Glutamatergic neuron (in vitro differentiated cells): ENCODE data around the gene SMPDL3A. TPM values are rescaled to one million over a fixed set of nuclear protein-coding genes. Genes with fewer than 3 reads are reported as not detected.

Experiments
- DNase-seq: peaks from one replicate; pipeline ENCODE4 v3.0.0; 2022
- H3K27ac Mint-ChIP-seq: one replicate; pipeline ENCODE4 v1.8.0; 2020; ENCODE audit warnings: mild to moderate bottlenecking, mixed read lengths, inconsistent platforms; ENCODE audit not compliant: unreplicated experiment
- H3K27me3 Mint-ChIP-seq: one replicate; pipeline ENCODE4 v1.8.0; 2020; ENCODE audit warnings: mild to moderate bottlenecking, moderate library complexity, mixed read lengths, inconsistent platforms; ENCODE audit not compliant: unreplicated experiment
- H3K36me3 Mint-ChIP-seq: one replicate; pipeline ENCODE4 v1.8.0; 2020; ENCODE audit warnings: mild to moderate bottlenecking, mixed read lengths, inconsistent platforms; ENCODE audit not compliant: unreplicated experiment
- H3K4me1 Mint-ChIP-seq: one replicate; pipeline ENCODE4 v1.8.0; 2020; ENCODE audit warnings: mild to moderate bottlenecking, low read depth, mixed read lengths, inconsistent platforms; ENCODE audit not compliant: unreplicated experiment
- H3K4me3 Mint-ChIP-seq: one replicate; pipeline ENCODE4 v1.8.0; 2020; ENCODE audit warnings: mild to moderate bottlenecking, mixed read lengths, inconsistent platforms; ENCODE audit not compliant: unreplicated experiment
- H3K9me3 Mint-ChIP-seq: one replicate; pipeline ENCODE4 v1.8.0; 2020; ENCODE audit warnings: mild to moderate bottlenecking, moderate library complexity, mixed read lengths, inconsistent platforms; ENCODE audit not compliant: unreplicated experiment
- total RNA-seq: library from RNA; stranded (reverse); fragmentation: NEBNext Ultra II Directional; extraction: Animal tissue kit (Norgen Biotek cat#: 25700); gene quantifications from one replicate; pipeline ENCODE4 v1.2.1, GENCODE V29; 2021; ENCODE audit not compliant: unreplicated experiment
- TF ChIP-seq, protein P1 (sequence below): fragments of 200-600 bp; sonication (generic); IDR thresholded peaks from one replicate; pipeline ENCODE4 v1.5.0; 2021; ENCODE audit not compliant: partially characterized antibody, unreplicated experiment

The SMPDL3A gene
- total RNA-seq, 1 donor from 2014 or later: 10.0 TPM

DNA sequence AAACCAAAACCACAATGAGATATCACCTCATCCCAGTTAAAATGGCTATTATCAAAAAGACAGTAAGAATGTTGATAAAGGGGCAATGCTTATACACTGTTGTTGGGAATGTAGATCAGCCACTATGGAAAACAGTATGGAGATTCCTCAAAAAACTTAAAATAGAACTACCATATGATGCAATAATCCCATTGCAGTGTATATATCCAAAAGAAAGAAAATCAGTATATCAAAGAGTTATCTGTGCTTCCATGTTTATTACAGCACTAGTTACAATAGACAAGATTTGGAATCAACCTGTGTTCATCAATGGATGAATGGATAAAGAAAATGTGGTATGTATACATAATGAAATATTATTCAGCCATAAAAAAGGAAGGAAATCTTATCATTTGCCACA, 13.1 kb upstream of the SMPDL3A start:
- Mint-ChIP-seq H3K4me1 (peaks cover 13% of the 10 kb centered on the region), H3K27ac (no peak overlapping the region), H3K27me3 (no peaks in the 10 kb centered on the region), H3K36me3 (no peaks in the 10 kb centered on the region), H3K4me3 (no peak overlapping the region), H3K9me3 (no peaks in the 10 kb centered on the region)
- no peak for DNase-seq
- TF ChIP-seq, protein P1, sequence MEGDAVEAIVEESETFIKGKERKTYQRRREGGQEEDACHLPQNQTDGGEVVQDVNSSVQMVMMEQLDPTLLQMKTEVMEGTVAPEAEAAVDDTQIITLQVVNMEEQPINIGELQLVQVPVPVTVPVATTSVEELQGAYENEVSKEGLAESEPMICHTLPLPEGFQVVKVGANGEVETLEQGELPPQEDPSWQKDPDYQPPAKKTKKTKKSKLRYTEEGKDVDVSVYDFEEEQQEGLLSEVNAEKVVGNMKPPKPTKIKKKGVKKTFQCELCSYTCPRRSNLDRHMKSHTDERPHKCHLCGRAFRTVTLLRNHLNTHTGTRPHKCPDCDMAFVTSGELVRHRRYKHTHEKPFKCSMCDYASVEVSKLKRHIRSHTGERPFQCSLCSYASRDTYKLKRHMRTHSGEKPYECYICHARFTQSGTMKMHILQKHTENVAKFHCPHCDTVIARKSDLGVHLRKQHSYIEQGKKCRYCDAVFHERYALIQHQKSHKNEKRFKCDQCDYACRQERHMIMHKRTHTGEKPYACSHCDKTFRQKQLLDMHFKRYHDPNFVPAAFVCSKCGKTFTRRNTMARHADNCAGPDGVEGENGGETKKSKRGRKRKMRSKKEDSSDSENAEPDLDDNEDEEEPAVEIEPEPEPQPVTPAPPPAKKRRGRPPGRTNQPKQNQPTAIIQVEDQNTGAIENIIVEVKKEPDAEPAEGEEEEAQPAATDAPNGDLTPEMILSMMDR: no peak

DNA sequence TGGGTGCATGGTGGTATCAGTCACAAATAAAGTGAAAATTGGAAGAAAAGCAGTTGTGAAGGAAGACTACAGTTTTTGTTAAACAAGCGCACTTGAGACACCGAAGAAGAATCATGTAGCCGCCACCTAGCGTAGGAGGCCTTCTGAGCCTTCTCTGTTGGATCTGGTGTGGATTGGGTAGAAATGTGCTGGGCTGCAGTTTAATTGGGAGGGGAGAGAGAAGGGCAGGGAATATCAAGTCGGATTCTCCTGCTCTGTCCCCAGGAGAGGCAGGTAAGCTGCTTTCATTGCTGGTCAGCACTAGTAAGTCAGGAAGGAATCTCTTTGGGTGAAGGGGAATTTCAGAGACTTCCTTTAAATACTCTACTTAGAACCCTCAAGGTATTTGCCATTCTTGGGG, 10.8 kb upstream of the SMPDL3A start:
- no peak for DNase-seq
- H3K4me1 Mint-ChIP-seq: peaks cover 13% of the 10 kb centered on the region
- TF ChIP-seq, protein P1: no peak
- H3K4me3 Mint-ChIP-seq: no peak overlapping the region
- no peak overlapping the region for H3K27ac Mint-ChIP-seq
- no peaks in the 10 kb centered on the region for H3K27me3 Mint-ChIP-seq
- no peaks in the 10 kb centered on the region for H3K36me3 Mint-ChIP-seq
- no peaks in the 10 kb centered on the region for H3K9me3 Mint-ChIP-seq

GRCh38 chr6:122778985-122779661, 9.9 kb upstream of the SMPDL3A start:
- peaks cover 13% of the 10 kb centered on the region for H3K4me1 Mint-ChIP-seq
- peak overlapping the region; percentile 76 for H3K27ac Mint-ChIP-seq
- peak overlapping the region; percentile 80 for H3K4me3 Mint-ChIP-seq
- DNase-seq: peak; percentile 33
- no peaks in the 10 kb centered on the region for H3K9me3 Mint-ChIP-seq
- TF ChIP-seq, protein P1: no peak
- no peaks in the 10 kb centered on the region for H3K27me3 Mint-ChIP-seq
- H3K36me3 Mint-ChIP-seq: no peaks in the 10 kb centered on the region

- no peak for DNase-seq
Observed at GRCh38 chr6:122779667-122780066, 9.4 kb upstream of the SMPDL3A start, which contains the start of gene FABP7. Gene FABP7 (plus strand): TSS chr6:122779716. CDS start chr6:122779795, 79 bp downstream.

GRCh38 chr6:122780114-122780513, 8.9 kb upstream of the SMPDL3A start:
- no peak for DNase-seq
- TF ChIP-seq, protein P1: no peak
- Mint-ChIP-seq H3K27ac (no peak overlapping the region), H3K4me1 (peaks cover 13% of the 10 kb centered on the region), H3K27me3 (no peaks in the 10 kb centered on the region), H3K36me3 (no peaks in the 10 kb centered on the region), H3K9me3 (no peaks in the 10 kb centered on the region), H3K4me3 (no peak overlapping the region)

More at GRCh38 chr6:122779667-122780066, 9.4 kb upstream of the SMPDL3A start, which contains the start of gene FABP7:
- H3K36me3 Mint-ChIP-seq: no peaks in the 10 kb centered on the region
- peak within 1 kb of the TSS; percentile 80 for H3K4me3 Mint-ChIP-seq
- peaks cover 13% of the 10 kb centered on the region for H3K4me1 Mint-ChIP-seq
- no peaks in the 10 kb centered on the region for H3K9me3 Mint-ChIP-seq
- TF ChIP-seq, protein P1: no peak
- H3K27me3 Mint-ChIP-seq: no peaks in the 10 kb centered on the region
- peak within 1 kb of the TSS; percentile 76 for H3K27ac Mint-ChIP-seq
